HCT116 (cell line): ENCODE results near the gene PRSS53. TPM values are rescaled to one million over a fixed set of nuclear protein-coding genes. Genes with fewer than 3 reads are reported as not detected.

Experiments
- ATAC-seq: fragments of 200-7000 bp; cut with Tn5 transposase; 2 replicates; pipeline ENCODE4 v1.9.1; 2020; ENCODE audit warnings: mild to moderate bottlenecking, moderate library complexity
- BruUV-seq: library from RNA; stranded (reverse); fragments of 400-500 nt; replicated peaks from 2 replicates; lab custom pipeline; 2021; lab: Mats Ljungman, UMichigan
- CTCF ChIA-PET: fragments of 300-600 bp; sonication (Branson Sonifier 250); formaldehyde crosslinking; loops from one replicate; lab custom pipeline; 2021; ENCODE audit warnings: antibody characterized with exemption; lab: Charles Lee
- POLR2A ChIA-PET: fragments of 300-600, 350-600 bp; sonication (Branson Sonifier 250); formaldehyde crosslinking; loops from one replicate; lab custom pipeline; 2021; ENCODE audit warnings: antibody characterized with exemption; lab: Charles Lee
- RAD21 ChIA-PET, 2 experiments: fragments of 300-600 bp; sonication (Branson Sonifier 250); formaldehyde crosslinking; loops; one replicate each; lab custom pipeline; 2023; ENCODE audit warnings: low total read pairs in 2 of 2; ENCODE audit not compliant: uncharacterized antibody in 2 of 2, unreplicated experiment in 2 of 2, low non-redundant PET in 1 of 2; lab: Charles Lee
- DNase-seq: peaks from one replicate; pipeline ENCODE4 v3.0.0-alpha.2; 2010; ENCODE audit warnings: low read depth, low spot score
- H2AFZ ChIP-seq: fragments of 200-600 bp; shearing (Covaris generic), sonication (generic); 2 replicates; pipeline ENCODE4 v1.6.1; 2017; ENCODE audit warnings: low read depth, mixed run types, mixed read lengths, antibody characterized with exemption, low read length; ENCODE audit not compliant: poor library complexity, severe bottlenecking
- H3K27ac ChIP-seq: 2 replicates; pipeline ENCODE4 v1.5.1; 2012; ENCODE audit warnings: low read depth, low read length
- H3K27me3 ChIP-seq: fragments of 200-600 bp; sonication (generic); 2 replicates; pipeline ENCODE4 v1.6.1; 2016; ENCODE audit warnings: mixed run types, low read length, mixed read lengths; ENCODE audit not compliant: insufficient read depth
- H3K36me3 ChIP-seq, 2 experiments: fragments of 200-500 bp in 1 of 2; fragments of 200-600 bp in 1 of 2; sonication (Bioruptor generic) in 1 of 2; sonication (generic) in 1 of 2; 2 replicates each; pipeline versions ENCODE4 v1.5.1 to v1.6.1; 2014 to 2016; ENCODE audit warnings: low read length in 2 of 2, inconsistent platforms in 1 of 2, mixed read lengths in 1 of 2, mixed run types in 1 of 2; ENCODE audit not compliant: insufficient read depth in 2 of 2, control insufficient read depth in 1 of 2
- H3K4me1 ChIP-seq, 2 experiments: fragments of 200-600 bp in 1 of 2; sonication (generic) in 1 of 2; 2 replicates each; pipeline versions ENCODE4 v1.5.1 to v1.6.1; 2012 to 2017; ENCODE audit warnings: low read length in 2 of 2, inconsistent platforms in 1 of 2, mild to moderate bottlenecking in 1 of 2, mixed read lengths in 1 of 2, mixed run types in 1 of 2, moderate library complexity in 1 of 2; ENCODE audit not compliant: insufficient read depth in 2 of 2, control insufficient read depth in 1 of 2
- H3K4me2 ChIP-seq: fragments of 200-600 bp; sonication (generic); 2 replicates; pipeline ENCODE4 v1.6.1; 2017; ENCODE audit warnings: mixed run types, low read length, mixed read lengths
- H3K4me3 ChIP-seq, 2 experiments: fragments of 200-600 bp in 1 of 2; sonication (generic) in 1 of 2; replicated peaks in 1 of 2; 2 replicates each; pipeline ENCODE4 v1.5.1; 2011 to 2016; ENCODE audit warnings: low read length in 2 of 2, control low read depth in 1 of 2, low read depth in 1 of 2, mild to moderate bottlenecking in 1 of 2, mixed read lengths in 1 of 2, mixed run types in 1 of 2
- H3K79me2 ChIP-seq: fragments of 200-600 bp; sonication (generic); 2 replicates; pipeline ENCODE4 v1.6.1; 2017; ENCODE audit warnings: mild to moderate bottlenecking, mixed run types, low read length, moderate library complexity, mixed read lengths; ENCODE audit not compliant: insufficient read depth
- H3K9ac ChIP-seq: fragments of 200-600 bp; sonication (generic); 2 replicates; pipeline ENCODE4 v1.6.1; 2016; ENCODE audit warnings: low read length, mixed read lengths
- H3K9me2 ChIP-seq: fragments of 200-600 bp; sonication (generic), shearing (Covaris generic); 2 replicates; pipeline ENCODE4 v1.6.1; 2017; ENCODE audit warnings: mixed run types, mild to moderate bottlenecking, moderate library complexity; ENCODE audit not compliant: insufficient read depth
- H3K9me3 ChIP-seq, 2 experiments: fragments of 200-500 bp in 1 of 2; fragments of 200-600 bp in 1 of 2; sonication (Bioruptor generic) in 1 of 2; sonication (generic) in 1 of 2; 2 replicates each; pipeline ENCODE4 v1.6.1; 2014 to 2017; ENCODE audit warnings: low read length in 2 of 2, mixed read lengths in 2 of 2, inconsistent platforms in 1 of 2, low read depth in 1 of 2, mild to moderate bottlenecking in 1 of 2, mixed run types in 1 of 2, moderate library complexity in 1 of 2; ENCODE audit not compliant: control insufficient read depth in 1 of 2, insufficient read depth in 1 of 2
- H4K20me1 ChIP-seq: fragments of 200-600 bp; sonication (generic), shearing (Covaris generic); 2 replicates; pipeline ENCODE4 v1.6.1; 2017; ENCODE audit warnings: mixed run types, mild to moderate bottlenecking, moderate library complexity; ENCODE audit not compliant: insufficient read depth
- ELF1 ChIP-seq: IDR thresholded peaks from 2 replicates; pipeline ENCODE4 v1.6.1; 2012; ENCODE audit warnings: low read depth, borderline replicate concordance
- EZH2 ChIP-seq: fragments of 200-600 bp; sonication (generic); IDR thresholded peaks from 2 replicates; pipeline ENCODE4 v1.6.1; 2017; ENCODE audit warnings: antibody characterized with exemption, mixed run types
- MAX ChIP-seq: IDR thresholded peaks from 2 replicates; pipeline ENCODE4 v1.6.1; 2012
- RAD21 ChIP-seq: IDR thresholded peaks from 2 replicates; pipeline ENCODE4 v1.6.1; 2012; ENCODE audit warnings: low read depth, mild to moderate bottlenecking
- REST ChIP-seq: IDR thresholded peaks from 2 replicates; pipeline ENCODE4 v1.6.1; 2012; ENCODE audit warnings: low read depth
- SIN3A ChIP-seq: IDR thresholded peaks from 2 replicates; pipeline ENCODE4 v1.6.1; 2012; ENCODE audit warnings: low read depth
- TCF7L2 ChIP-seq: IDR thresholded peaks from 2 replicates; pipeline ENCODE4 v1.7.0; 2011; ENCODE audit warnings: borderline replicate concordance, inconsistent platforms; ENCODE audit not compliant: insufficient read depth, insufficient read length; ENCODE audit errors: extremely low read depth
- YY1 ChIP-seq: IDR thresholded peaks from 2 replicates; pipeline ENCODE4 v1.6.1; 2011; ENCODE audit warnings: low read length, low read depth, moderate library complexity, mild to moderate bottlenecking; ENCODE audit not compliant: insufficient replicate concordance; ENCODE audit errors: extremely low read depth
- ZBTB33 ChIP-seq: IDR thresholded peaks from 2 replicates; pipeline ENCODE4 v1.6.1; 2011; ENCODE audit warnings: mild to moderate bottlenecking, low read length, moderate library complexity; ENCODE audit not compliant: insufficient replicate concordance; ENCODE audit errors: extremely low read depth
- intact Hi-C: fragments of 100-400 bp; cut with micrococcal nuclease; formaldehyde crosslinking; loops from 2 replicates; pipeline ENCODE4 v1.10.0; 2022
- total RNA-seq: library from RNA; stranded (reverse); gene quantifications from one replicate; pipeline ENCODE4 v1.2.1, GENCODE V29; 2021; ENCODE audit not compliant: unreplicated experiment

PRSS53 gene
- total RNA-seq, 1 experiment from 2014 or later = 11.6 TPM

- H3K4me3 ChIP-seq = no peak overlapping the region
- no peak overlapping the region for H2AFZ ChIP-seq
- no peak overlapping the region for H3K27ac ChIP-seq
- ChIA-PET POLR2A (interaction anchor here (0.5 kb wide), 1 partner anchor 173 kb away, joined by 3 read pairs; no protein-coding TSS in a partner anchor), CTCF (no interaction called here), RAD21 (no interaction called here)
- TF ChIP-seq MAX (no peak), EZH2 (no peak), TCF7L2 (no peak), SIN3A (no peak), ZBTB33 (no peak), REST (no peak), ELF1 (no peak), YY1 (no peak), RAD21 (no peak)
- ATAC-seq = no peak
- no peak overlapping the region for H3K9ac ChIP-seq
- H3K9me3 ChIP-seq = no peaks in the 10 kb centered on the region
- no peaks in the 10 kb centered on the region for H4K20me1 ChIP-seq
- H3K36me3 ChIP-seq = peaks cover 0 to 14% of the 10 kb centered on the region in 2 experiments; a peak in 3 of 4 replicates
- no peaks in the 10 kb centered on the region for H3K9me2 ChIP-seq
- H3K27me3 ChIP-seq = no peaks in the 10 kb centered on the region
- BruUV-seq = no TSS peak
- DNase-seq = no peak
- intact Hi-C loops = no loop called here
- peaks cover 5 to 6% of the 10 kb centered on the region in 2 experiments; a peak in 3 of 4 replicates for H3K4me1 ChIP-seq
- H3K4me2 ChIP-seq = no peak overlapping the region
- peaks cover 21% of the 10 kb centered on the region for H3K79me2 ChIP-seq
Observed at GRCh38 chr16:31087971-31088370, 772 bp downstream of the PRSS53 start.
